PC-9 (cell line): ENCODE data around the gene THEMIS2. TPM values are rescaled to one million over a fixed set of nuclear protein-coding genes. Genes with fewer than 3 reads are reported as not detected.

ENCODE experiments used
- BruUV-seq: library from RNA; stranded (reverse); fragments of 400-500 nt; replicated peaks from 2 replicates; lab custom pipeline; 2021; lab: Mats Ljungman, UMichigan
- CTCF ChIA-PET: fragments of 300-600 bp; sonication (Branson Sonifier 250); formaldehyde crosslinking; loops from one replicate; lab custom pipeline; 2022; ENCODE audit warnings: antibody characterized with exemption; lab: Charles Lee
- POLR2A ChIA-PET: fragments of 300-600 bp; sonication (Branson Sonifier 250); formaldehyde crosslinking; loops from one replicate; lab custom pipeline; 2022; ENCODE audit warnings: antibody characterized with exemption; ENCODE audit not compliant: unreplicated experiment; lab: Charles Lee
- DNase-seq, 2 experiments: peaks; one replicate each; pipeline versions ENCODE4 v3.0.0 to v3.0.0-alpha.2; 2015 to 2022; ENCODE audit warnings: mixed read lengths in 1 of 2
- H2AFZ ChIP-seq: fragments of 200-600 bp; sonication (generic); 2 replicates; pipeline ENCODE4 v1.8.1; 2017; ENCODE audit warnings: antibody characterized with exemption
- H3F3A ChIP-seq: fragments of 200-600 bp; sonication (generic); 2 replicates; pipeline ENCODE4 v1.8.1; 2017; ENCODE audit warnings: antibody characterized with exemption, mild to moderate bottlenecking, low read depth; ENCODE audit not compliant: insufficient read depth
- H3K27ac ChIP-seq: fragments of 200-600 bp; sonication (generic); 2 replicates; pipeline ENCODE4 v1.6.1; 2016; ENCODE audit warnings: mixed run types
- H3K27me3 ChIP-seq: fragments of 200-600 bp; sonication (generic); 2 replicates; pipeline ENCODE4 v1.6.1; 2016; ENCODE audit warnings: low read depth, mixed run types; ENCODE audit not compliant: insufficient read depth
- H3K36me3 ChIP-seq: fragments of 200-600 bp; sonication (generic); 2 replicates; pipeline ENCODE4 v1.6.1; 2016; ENCODE audit warnings: low read depth, mixed run types
- H3K4me1 ChIP-seq: fragments of 200-600 bp; sonication (generic); replicated peaks from 2 replicates; pipeline ENCODE4 v1.6.1; 2016; ENCODE audit warnings: mixed run types; ENCODE audit not compliant: insufficient read depth
- H3K4me2 ChIP-seq: fragments of 200-600 bp; sonication (generic); 2 replicates; pipeline ENCODE4 v1.6.1; 2017; ENCODE audit warnings: mixed run types
- H3K4me3 ChIP-seq: fragments of 200-600 bp; sonication (generic); 2 replicates; pipeline ENCODE4 v1.6.1; 2016; ENCODE audit warnings: mixed run types
- H3K79me2 ChIP-seq: fragments of 200-600 bp; sonication (generic); 2 replicates; pipeline ENCODE4 v1.6.1; 2017; ENCODE audit warnings: low read depth, mixed run types
- H3K9me2 ChIP-seq: fragments of 200-600 bp; sonication (generic); 2 replicates; pipeline ENCODE4 v1.8.1; 2017; ENCODE audit warnings: mild to moderate bottlenecking; ENCODE audit not compliant: insufficient read depth
- H3K9me3 ChIP-seq: fragments of 200-600 bp; sonication (generic); 2 replicates; pipeline ENCODE4 v1.8.1; 2016; ENCODE audit warnings: low read depth; ENCODE audit not compliant: insufficient read depth
- H4K20me1 ChIP-seq: fragments of 200-600 bp; sonication (generic); 2 replicates; pipeline ENCODE4 v1.8.1; 2017; ENCODE audit not compliant: insufficient read depth
- EZH2 ChIP-seq: fragments of 200-600 bp; sonication (generic); IDR thresholded peaks from 2 replicates; pipeline ENCODE4 v1.8.0; 2017; ENCODE audit warnings: antibody characterized with exemption, low read depth
- intact Hi-C: fragments of 100-400 bp; cut with micrococcal nuclease; formaldehyde crosslinking; loops from one replicate; pipeline ENCODE4 v1.10.0; 2022; ENCODE audit not compliant: unreplicated experiment
- total RNA-seq: library from RNA; stranded (reverse); gene quantifications from 2 replicates; pipeline ENCODE4 v1.2.3, GENCODE V29; 2021
- TF ChIP-seq, protein P1 (sequence below): fragments of 200-600 bp; sonication (generic); conservative IDR thresholded peaks from 2 replicates; pipeline ENCODE4 v1.6.1; 2017; ENCODE audit warnings: mixed run types, antibody characterized with exemption, mild to moderate bottlenecking, moderate library complexity

THEMIS2 gene
- total RNA-seq, 1 experiment from 2014 or later, result 3.1 TPM

GRCh38 chr1:27885114-27885528 is 12.8 kb downstream of the THEMIS2 start:
- Histone ChIP-seq H3K4me2 (no peak overlapping the region), H3K9me3 (no peaks in the 10 kb centered on the region), H3K27me3 (no peaks in the 10 kb centered on the region), H3K27ac (no peak overlapping the region), H3K79me2 (no peaks in the 10 kb centered on the region), H3F3A (no peaks in the 10 kb centered on the region), H3K36me3 (no peaks in the 10 kb centered on the region), H2AFZ (no peak overlapping the region), H3K4me3 (no peak overlapping the region), H4K20me1 (no peaks in the 10 kb centered on the region), H3K4me1 (no peaks in the 10 kb centered on the region), H3K9me2 (no peaks in the 10 kb centered on the region)
- TF ChIP-seq, protein P1, sequence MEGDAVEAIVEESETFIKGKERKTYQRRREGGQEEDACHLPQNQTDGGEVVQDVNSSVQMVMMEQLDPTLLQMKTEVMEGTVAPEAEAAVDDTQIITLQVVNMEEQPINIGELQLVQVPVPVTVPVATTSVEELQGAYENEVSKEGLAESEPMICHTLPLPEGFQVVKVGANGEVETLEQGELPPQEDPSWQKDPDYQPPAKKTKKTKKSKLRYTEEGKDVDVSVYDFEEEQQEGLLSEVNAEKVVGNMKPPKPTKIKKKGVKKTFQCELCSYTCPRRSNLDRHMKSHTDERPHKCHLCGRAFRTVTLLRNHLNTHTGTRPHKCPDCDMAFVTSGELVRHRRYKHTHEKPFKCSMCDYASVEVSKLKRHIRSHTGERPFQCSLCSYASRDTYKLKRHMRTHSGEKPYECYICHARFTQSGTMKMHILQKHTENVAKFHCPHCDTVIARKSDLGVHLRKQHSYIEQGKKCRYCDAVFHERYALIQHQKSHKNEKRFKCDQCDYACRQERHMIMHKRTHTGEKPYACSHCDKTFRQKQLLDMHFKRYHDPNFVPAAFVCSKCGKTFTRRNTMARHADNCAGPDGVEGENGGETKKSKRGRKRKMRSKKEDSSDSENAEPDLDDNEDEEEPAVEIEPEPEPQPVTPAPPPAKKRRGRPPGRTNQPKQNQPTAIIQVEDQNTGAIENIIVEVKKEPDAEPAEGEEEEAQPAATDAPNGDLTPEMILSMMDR, result no peak
- no peak for TF ChIP-seq EZH2
- intact Hi-C loops, result no loop called here
- ChIA-PET POLR2A (no interaction called here), CTCF (no interaction called here)
- BruUV-seq, result no TSS peak
- no peak for DNase-seq

DNA sequence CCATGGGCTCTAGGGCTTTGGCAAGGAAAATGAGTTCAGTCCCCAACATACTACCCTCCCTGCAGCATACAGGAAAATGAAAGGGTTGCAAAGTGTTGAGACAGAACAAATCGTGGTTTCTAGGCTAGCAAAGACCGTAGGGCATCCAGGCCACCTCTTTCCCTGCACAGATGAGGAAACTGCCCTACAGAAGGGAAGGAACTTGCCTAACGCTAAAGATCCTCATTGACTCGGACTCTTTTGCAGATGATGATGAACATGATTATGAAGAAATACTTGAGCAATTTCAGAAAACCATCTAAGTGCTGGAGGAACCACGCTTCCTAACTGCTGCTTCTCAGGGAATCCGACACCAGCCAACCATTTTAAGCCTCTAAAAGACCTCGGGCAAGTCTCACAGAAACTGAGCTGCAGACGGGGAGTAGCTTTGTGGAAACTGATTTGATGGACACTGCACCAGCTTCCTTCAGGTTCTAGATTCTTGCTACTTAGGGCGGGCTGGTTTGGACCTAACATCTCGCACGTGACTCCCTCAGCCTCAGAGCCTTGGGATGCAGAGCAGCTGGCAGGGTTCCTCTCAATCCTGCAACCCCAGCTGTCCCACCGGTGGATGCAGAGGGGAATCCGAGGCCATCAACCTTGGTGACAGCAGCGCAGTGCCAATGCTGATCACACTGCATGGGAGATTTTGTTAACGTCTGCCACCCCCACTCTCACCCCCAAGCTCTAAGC is 13.4 kb downstream of the THEMIS2 start:
- no peaks in the 10 kb centered on the region for H3K4me1 ChIP-seq
- intact Hi-C loops, result no loop called here
- no peaks in the 10 kb centered on the region for H3K9me2 ChIP-seq
- no peak for TF ChIP-seq EZH2
- H3K9me3 ChIP-seq, result no peaks in the 10 kb centered on the region
- no TSS peak for BruUV-seq
- no peaks in the 10 kb centered on the region for H3K79me2 ChIP-seq
- H3K36me3 ChIP-seq, result no peaks in the 10 kb centered on the region
- H3K27ac ChIP-seq, result no peak overlapping the region
- ChIA-PET CTCF (no interaction called here), POLR2A (no interaction called here)
- no peak overlapping the region for H2AFZ ChIP-seq
- DNase-seq, result no peak
- H3K27me3 ChIP-seq, result no peaks in the 10 kb centered on the region
- no peaks in the 10 kb centered on the region for H4K20me1 ChIP-seq
- no peaks in the 10 kb centered on the region for H3F3A ChIP-seq
- H3K4me2 ChIP-seq, result no peak overlapping the region
- H3K4me3 ChIP-seq, result no peak overlapping the region

DNA sequence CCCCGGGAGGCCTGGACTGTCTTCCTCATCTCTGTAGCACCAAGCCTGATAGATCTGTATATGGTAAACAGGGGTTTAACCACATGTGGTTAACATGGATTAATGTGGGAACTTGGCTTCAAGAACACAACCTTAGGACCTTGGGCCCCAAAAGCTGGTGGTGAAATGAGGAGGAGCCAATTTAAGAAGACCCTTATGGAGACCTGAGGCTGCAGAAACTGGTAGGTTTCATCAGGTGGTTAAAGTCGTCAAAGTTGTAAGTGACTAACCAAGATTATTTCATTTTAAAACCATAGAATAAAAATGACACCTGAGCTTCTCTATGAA is 14.0 kb downstream of the THEMIS2 start:
- BruUV-seq, result no TSS peak
- ChIA-PET POLR2A (no interaction called here), CTCF (no interaction called here)
- Histone ChIP-seq H3K4me3 (no peak overlapping the region), H3K9me3 (no peaks in the 10 kb centered on the region), H2AFZ (no peak overlapping the region), H3K36me3 (no peaks in the 10 kb centered on the region), H3K4me2 (no peak overlapping the region), H3F3A (no peaks in the 10 kb centered on the region), H3K79me2 (no peaks in the 10 kb centered on the region), H3K4me1 (no peaks in the 10 kb centered on the region), H4K20me1 (no peaks in the 10 kb centered on the region), H3K9me2 (no peaks in the 10 kb centered on the region), H3K27me3 (no peaks in the 10 kb centered on the region), H3K27ac (no peak overlapping the region)
- no peak for TF ChIP-seq EZH2
- TF ChIP-seq, protein P1, result no peak
- DNase-seq, result no peak
- intact Hi-C loops, result no loop called here

- no peak for DNase-seq
- H3K79me2 ChIP-seq, result no peaks in the 10 kb centered on the region
- no peak overlapping the region for H3K4me2 ChIP-seq
- BruUV-seq, result no TSS peak
- POLR2A ChIA-PET, result no interaction called here
- no peak overlapping the region for H2AFZ ChIP-seq
- H3K27ac ChIP-seq, result no peak overlapping the region
- no peak for TF ChIP-seq EZH2
- TF ChIP-seq, protein P1, result no peak
- H3F3A ChIP-seq, result no peaks in the 10 kb centered on the region
- intact Hi-C loops, result no loop called here
- H3K4me1 ChIP-seq, result no peaks in the 10 kb centered on the region
- no peaks in the 10 kb centered on the region for H3K27me3 ChIP-seq
- no peaks in the 10 kb centered on the region for H3K9me2 ChIP-seq
- CTCF ChIA-PET, result no interaction called here
- H4K20me1 ChIP-seq, result no peaks in the 10 kb centered on the region
- H3K36me3 ChIP-seq, result no peaks in the 10 kb centered on the region
- H3K4me3 ChIP-seq, result no peak overlapping the region
- no peaks in the 10 kb centered on the region for H3K9me3 ChIP-seq
Observed at GRCh38 chr1:27886744-27887143, 14.4 kb downstream of the THEMIS2 start.
